ENCODE results near the gene TCF19.
"Not testable (repeated sequence)": the region's sequence is repeated elsewhere in the genome, so short reads cannot be mapped to it uniquely, and the experiment has no call there.

TCF19 gene

DNA sequence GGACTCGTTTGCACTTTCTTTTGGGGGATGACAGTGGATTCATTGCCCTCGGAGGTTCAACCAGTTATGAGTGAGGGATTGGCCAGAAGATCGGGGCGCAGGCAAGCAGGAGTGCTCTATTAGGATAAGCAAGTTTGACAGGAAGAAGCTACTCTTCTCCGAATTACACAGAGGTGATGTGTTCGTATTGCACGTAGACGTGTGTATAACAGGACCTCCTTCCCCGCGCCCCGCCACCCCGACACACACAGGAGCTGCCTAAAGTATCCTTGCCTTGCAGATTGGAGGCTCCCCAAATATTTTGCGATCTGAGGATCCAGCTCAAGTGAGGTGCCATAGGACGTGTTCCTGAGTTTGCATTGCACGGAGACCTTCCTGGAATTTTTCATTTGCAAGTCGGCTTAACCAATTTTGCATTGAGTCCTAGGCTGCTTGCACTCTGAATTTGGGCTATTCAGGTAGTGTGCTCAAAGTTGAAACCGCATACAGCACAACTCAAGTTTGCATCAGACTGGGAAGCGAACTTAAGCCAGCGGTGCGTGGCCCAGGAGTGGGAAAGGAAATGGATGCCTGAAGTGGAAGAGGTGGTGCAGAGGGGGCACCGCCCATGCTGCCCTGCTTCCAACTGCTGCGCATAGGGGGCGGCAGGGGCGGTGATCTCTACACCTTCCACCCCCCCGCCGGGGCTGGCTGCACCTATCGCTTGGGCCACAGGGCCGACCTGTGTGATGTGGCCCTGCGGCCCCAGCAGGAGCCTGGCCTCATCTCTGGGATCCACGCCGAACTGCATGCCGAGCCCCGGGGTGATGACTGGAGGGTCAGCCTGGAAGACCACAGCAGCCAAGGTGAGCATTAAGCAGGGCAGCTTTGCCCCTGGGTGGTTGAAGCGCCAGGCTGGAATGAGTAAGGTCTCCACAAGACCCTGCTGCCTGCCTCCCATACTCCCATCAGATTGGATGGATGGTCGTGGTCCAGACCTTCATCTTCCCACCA lies 770 bp downstream of the TCF19 start:
- peak; percentile 70 for FAIRE-seq

DNA sequence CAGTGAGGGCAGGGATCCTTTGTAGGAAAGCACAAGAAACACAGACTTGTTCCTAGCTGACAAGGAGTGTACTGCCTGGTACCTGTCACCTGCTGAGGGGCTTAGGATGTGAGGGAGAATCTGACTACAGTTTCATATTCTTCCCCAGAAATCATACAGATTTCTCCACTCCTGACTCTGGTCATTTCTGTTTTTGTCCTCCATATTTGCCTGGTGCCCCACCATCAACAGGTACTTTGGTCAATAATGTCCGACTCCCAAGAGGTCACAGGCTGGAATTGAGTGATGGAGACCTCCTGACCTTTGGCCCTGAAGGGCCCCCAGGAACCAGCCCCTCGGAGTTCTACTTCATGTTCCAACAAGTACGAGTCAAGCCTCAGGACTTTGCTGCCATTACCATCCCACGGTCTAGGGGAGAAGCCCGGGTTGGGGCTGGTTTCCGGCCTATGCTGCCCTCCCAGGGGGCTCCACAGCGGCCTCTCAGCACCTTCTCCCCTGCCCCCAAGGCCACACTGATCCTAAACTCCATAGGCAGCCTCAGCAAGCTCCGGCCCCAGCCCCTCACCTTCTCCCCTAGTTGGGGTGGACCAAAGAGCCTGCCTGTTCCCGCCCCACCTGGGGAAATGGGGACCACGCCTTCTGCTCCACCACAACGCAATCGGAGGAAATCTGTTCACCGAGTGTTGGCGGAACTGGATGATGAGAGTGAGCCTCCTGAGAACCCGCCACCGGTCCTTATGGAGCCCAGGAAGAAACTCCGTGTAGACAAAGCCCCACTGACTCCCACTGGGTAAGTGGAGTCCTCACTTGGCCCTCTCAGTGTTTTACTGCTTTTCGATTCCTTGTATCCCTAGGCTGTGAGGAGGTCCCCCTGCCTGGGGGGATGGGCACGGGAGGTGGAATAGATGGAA lies 3.1 kb downstream of the TCF19 start:
- DNase-seq (ENCODE audit: insufficient read length, low spot score) (no peak), FAIRE-seq (no peak)

More for the DNA sequence above, 770 bp downstream of the TCF19 start:
- no peak for DNase-seq (ENCODE audit: insufficient read length, low spot score)

DNA sequence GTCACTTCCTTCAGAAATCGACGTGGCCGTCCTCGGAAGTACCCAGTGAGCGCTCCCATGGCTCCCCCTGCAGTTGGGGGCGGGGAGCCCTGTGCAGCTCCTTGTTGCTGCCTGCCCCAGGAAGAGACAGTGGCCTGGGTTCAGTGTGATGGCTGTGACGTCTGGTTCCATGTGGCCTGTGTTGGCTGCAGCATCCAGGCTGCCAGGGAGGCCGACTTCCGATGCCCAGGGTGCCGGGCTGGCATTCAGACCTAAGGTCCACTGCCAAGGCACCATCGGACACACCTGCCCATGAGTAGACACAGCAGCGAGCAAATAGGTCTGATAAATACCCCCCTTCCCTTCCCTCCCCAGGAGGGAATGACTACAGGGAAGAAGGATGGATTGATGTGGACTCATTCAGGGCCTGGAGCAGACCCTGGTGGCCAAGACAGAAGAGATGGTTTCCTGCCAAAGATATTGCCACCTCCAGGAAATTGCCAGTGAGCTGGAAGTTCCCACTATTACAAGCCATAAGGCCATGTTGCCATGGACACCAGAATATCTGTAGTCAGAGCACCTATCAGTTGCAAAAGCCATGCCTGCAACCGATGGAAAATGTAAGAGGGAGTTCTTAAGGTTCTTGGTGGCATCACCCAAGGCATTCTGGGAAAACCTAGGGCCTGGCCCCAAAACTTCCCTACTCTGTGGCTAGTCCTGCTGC lies 4.2 kb downstream of the TCF19 start:
- FAIRE-seq (no peak), DNase-seq (ENCODE audit: insufficient read length, low spot score) (no peak)

DNA sequence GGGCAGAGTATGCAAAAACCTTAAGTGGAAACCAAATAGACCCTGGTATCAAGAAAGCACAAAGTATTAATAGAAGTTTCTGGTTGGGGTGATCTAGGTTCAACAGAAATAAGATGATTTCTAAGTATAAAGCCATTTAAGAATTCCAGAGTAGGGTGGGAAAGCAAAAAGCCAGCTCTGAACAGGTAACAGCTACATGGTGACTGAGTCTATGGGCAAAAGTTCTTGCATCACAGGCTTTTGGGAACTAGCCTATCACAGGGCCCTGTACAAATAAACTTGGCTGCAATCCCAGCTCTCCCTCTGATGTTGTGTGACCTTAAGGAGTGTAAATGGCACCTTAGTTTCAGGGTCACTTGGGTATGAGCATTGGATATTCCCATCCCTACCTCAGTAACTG lies 5.5 kb downstream of the TCF19 start:
- DNase-seq (ENCODE audit: insufficient read length, low spot score) (no peak), FAIRE-seq (no peak)

DNA sequence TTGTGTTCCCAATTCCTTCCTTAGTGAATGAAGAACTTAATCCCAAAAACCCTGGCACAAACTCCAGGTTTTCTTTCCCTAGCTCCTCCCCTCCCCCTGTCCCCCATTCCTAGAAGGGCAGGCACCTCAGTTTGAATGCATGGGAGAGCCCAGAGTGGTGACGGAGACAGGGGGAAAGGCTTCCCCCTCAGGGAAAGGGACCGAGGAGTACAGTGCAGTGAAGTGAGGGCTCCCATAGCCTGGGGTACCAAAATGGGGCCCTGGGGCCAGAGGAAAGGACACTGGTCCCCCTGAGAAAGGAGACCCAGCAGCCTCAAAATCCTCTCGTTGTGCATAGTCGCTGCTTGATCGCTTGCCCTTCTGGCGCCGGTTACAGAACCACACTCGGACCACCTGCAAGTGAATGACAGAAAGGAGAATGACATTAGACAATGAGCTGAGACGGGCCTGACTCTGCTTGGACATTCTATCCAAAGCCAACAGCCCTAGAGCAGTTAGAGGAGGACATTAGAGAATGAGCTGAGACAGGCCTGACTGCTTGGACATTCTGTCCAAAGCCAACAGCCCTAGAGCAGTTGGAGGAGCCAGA lies 6.2 kb downstream of the TCF19 start:
- not testable (repeated sequence) for FAIRE-seq; DNase-seq (ENCODE audit: insufficient read length, low spot score)

DNA sequence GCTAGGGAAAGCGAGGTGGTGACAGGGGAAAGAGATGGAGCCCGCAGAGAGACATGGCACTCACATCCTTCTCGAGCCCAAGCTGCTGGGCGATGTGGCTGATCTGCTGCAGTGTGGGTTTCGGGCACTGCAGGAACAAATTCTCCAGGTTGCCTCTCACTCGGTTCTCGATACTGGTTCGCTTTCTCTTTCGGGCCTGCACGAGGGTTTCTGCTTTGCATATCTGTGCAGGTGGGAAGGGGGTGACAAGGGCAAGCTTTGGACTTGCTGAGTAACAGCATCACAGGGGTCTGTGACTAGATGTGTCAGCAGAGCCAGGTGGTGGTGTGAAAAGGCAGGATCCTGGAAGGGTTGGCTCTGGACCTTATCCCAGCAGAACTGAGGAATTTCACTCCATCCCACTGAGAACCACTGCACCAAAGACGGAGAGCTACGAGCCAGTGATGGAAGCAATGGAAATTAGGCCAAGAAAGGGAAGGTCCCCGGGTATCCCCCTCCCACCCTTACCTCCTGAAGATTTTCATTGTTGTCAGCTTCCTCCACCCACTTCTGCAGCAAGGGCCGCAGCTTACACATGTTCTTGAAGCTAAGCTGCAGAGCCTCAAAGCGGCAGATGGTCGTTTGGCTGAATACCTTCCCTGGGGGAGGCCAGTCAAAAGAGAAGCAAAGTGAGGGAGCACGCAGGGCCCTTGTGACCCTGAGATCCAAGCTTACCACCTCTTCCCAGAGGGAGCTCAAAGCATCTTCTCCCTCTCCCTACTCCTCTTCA lies 6.9 kb downstream of the TCF19 start:
- DNase-seq (ENCODE audit: insufficient read length, low spot score) (peak; percentile 69), FAIRE-seq (peak; percentile 88)

DNA sequence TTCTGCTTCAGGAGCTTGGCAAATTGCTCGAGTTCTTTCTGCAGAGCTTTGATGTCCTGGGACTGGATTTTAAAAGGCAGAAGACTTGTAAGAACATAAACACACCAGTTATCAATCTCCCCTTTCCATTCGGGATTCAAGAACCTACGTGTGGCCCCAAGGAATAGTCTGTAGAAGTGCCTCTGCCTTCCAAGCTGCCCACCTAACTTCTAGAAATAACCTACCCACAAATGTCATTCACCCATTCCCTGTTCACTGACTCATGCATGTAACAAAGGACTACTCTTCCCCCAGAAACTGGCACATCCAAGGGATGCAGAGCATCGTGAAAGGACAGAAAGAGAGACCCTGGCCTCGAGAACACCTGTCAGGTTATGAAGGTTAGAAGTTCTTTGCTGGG lies 7.6 kb downstream of the TCF19 start:
- DNase-seq (ENCODE audit: insufficient read length, low spot score) (no peak), FAIRE-seq (no peak)

DNA sequence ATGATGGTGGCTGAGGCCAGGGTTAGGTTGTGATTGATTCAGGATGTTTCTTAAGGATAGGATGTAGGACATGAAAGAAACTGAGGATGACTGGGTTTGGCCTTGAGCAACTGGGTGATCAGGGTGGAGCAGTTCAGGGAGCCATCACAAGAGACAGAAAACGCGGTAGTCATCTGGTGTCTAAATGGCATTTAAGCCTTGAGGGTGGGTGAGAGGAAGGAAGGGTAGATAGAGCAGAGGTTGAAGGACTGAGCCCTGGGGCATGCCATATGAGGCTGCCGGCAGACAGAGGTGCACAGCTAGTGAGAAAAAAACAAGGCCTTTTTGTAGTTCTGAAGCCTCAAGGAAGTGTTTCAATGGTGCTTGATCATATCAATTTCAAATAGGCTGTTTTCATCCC lies 10.2 kb downstream of the TCF19 start:
- FAIRE-seq (no peak), DNase-seq (ENCODE audit: insufficient read length, low spot score) (no peak)

DNA sequence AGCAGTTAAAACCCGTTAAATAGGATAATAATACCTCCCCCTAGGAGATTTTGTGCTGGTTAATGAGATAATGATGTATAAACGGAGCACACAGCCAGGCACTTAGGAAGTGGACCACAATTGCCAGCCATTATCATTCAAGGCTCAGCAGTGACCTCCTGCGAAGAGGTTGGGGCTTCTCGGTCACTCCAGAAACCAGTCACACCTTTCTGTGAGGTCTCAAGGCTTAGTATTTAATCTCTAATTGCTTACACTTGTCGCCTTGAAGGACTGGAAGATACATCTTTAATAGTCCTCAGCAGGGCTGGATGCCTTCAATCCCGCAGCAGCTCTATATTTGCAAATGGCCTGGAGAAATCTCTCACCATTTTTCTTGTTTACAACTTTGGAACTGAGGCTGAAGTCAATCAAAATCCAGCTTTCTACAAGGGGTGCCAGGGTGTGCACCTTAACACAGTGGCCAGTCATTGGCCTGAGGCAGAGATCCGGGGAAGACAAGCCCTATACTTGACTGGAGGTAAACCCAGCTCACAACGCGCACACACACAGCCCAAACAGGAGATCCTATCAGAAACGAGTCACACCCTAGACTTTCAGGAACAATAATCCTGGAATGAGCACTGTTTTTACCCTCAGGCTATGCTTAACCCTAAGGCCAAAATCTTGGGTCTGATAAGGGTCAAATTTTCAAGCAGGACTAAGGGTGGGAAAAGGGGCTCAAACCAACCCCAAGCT lies 10.9 kb downstream of the TCF19 start:
- FAIRE-seq (no peak), DNase-seq (ENCODE audit: insufficient read length, low spot score) (no peak)

DNA sequence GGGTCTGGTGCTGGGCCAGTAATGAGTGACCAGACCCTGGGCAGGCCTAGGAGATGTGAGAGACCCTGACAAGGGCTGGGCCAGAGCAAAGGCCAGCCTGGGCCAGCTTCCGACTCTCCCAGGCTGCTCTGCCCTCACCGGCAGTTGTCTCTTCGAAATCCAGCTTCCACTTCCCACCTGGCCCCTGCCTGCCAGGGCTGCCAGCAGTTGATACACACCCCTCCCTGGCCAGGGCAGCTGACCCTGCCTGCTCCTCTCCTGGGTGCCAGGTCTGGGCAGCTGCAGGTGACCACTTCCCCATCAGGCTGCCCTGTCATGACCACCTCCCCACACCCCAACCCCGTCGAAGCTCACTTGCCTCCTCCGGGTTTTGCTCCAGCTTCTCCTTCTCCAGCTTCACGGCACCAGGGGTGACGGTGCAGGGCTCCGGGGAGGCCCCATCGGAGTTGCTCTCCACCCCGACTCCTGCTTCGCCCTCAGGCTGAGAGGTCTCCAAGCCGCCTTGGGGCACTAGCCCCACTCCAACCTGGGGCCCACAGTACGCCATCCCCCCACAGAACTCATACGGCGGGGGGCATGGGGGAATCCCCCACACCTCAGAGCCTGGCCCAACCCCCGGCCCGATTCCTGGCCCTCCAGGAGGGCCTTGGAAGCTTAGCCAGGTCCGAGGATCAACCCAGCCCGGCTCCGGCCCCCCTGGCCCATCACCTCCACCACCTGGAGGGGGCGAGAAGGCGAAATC lies 11.6 kb downstream of the TCF19 start:
- FAIRE-seq; DNase-seq (ENCODE audit: insufficient read length, low spot score): not testable (repeated sequence)

DNA sequence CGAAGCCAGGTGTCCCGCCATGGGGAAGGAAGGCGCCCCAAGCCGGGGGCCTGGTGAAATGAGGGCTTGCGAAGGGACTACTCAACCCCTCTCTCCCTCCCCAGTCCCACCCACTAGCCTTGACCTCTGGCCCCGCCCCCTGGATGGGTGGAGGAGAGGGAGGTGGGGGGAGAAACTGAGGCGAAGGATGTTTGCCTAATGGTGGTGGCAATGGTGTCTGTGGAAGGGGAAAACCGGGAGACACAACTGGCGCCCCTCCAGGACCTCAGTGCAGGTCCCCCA lies 12.2 kb downstream of the TCF19 start, which contains the start of gene POU5F1:
POU5F1 (minus strand) TSS at position 83 of the 282 bp plus-strand sequence; CDS start at position 21, 62 bp downstream.
- FAIRE-seq (no peak), DNase-seq (ENCODE audit: insufficient read length, low spot score) (no peak)

DNA sequence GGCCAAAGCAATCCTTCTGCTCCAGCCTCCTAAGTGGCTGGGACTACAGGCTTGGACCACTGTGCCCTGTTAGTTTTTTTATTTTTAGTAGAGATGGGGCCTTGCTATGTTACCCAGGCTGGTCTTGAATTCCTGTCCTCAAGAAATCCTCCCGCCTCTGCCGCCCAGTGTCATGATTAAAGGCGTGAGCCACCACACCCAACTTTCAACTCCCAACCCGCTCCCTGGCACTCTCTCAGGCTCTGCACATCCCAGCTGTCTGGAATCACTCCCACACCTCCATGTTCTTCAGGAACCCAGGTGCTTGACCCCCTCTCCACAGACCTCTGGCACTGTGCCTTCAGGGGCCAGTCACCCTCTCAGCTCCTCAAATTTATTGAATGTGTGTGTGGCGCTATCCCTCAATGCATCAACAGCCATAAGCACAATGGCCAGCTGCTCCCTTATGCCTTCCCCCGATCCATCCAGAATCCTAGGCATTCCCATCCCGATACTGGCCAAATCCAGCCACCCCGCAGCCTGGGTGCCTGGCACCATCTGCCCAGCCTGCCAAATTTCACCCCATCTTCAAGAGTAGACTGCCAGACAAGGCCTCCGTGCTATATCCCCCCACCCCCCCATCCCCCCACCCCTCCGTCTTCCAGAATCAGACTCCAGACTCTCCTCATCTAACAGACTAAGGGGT lies 12.7 kb downstream of the TCF19 start:
- FAIRE-seq (no peak), DNase-seq (ENCODE audit: insufficient read length, low spot score) (no peak)

DNA sequence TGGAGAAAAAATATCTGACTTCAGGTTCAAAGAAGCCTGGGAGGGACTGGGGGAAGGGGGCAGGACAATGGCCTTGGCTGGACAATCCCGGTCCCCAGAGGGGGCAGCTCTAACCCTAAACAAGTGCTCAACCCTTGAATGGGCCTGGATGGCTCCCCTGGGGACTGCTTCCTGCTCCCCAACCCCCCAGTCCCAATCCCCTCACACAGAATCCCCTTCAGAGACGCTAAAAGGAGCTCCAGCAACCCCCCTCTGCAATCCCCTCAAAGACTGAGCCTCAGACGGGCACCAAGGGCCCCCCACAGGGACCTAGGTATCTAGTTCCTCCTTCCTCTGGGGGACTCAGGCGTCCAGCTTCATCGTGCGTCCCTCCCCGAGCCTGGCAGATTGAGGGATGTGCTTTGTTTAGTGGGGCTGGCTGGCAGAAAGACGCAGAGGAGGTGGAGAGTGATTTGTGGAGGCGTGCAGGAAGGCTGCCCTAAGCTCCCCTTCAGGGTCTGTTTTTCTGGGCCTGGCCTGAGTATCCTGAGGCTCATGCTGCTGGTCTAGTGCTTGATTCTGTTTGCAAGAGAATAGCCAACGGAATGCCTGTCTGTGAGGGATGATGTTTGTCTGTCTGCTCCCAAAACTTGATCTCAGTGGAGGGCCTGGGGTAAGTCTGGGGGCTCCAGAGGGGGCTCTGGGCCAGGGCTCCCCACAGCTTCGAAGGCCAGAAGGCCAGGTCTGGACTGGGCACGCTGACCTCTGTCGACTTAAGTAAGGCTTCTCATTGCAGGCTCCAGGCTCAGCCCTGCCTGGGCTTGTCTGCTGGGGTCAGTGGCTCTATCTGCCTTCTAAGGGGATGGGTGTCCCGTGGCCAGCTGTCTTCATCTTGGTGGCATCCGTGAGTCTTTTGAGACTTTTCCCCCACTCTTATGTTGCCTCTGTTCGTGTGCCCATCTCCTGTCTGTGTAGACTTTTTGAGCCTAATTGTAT lies 13.8 kb downstream of the TCF19 start:
- DNase-seq (ENCODE audit: insufficient read length, low spot score) (no peak), FAIRE-seq (no peak)

DNA sequence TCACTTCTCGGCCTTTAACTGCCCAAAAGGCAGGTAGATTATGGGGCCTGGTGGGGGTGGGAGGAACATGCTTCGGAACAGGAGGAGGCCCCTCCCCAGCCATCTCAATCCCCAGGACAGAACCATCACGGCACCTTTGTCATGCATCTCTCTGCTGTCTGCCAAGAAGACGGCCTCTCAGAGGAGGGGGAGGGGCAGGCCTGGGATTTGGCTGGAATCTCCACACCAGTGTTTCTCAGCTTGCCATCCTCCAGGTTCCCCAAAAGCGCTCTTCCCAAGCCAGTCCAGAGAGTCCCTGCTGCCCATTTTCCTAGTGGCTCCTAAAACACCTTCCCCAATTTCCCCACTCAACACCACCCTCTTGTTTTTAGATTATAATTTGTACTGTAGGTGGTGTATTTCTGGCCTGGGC lies 14.6 kb downstream of the TCF19 start:
- no peak for FAIRE-seq

DNA sequence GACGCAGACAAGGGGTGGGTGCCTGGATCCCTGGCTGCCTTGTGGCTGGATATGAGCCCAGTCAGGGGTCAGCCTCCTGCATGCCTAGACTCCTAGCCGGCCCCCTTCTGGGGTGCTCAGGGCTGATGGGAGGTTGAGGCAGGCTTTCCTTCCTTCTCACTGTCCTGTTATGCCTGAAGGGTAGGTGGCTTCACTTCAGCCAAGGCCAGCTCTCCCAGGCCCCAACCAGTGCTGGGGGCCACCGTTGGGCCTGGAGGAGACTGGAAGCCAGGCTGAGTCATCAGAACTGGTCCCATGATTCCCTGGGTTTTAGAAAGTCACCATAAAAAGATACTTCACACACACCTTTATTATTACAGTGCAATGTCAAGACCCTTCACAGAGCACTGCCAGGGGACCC lies 15.0 kb downstream of the TCF19 start:
- FAIRE-seq: no peak
- DNase-seq (ENCODE audit: insufficient read length, low spot score): no peak

More for the DNA sequence above, 14.6 kb downstream of the TCF19 start:
- DNase-seq (ENCODE audit: insufficient read length, low spot score): no peak

DNA sequence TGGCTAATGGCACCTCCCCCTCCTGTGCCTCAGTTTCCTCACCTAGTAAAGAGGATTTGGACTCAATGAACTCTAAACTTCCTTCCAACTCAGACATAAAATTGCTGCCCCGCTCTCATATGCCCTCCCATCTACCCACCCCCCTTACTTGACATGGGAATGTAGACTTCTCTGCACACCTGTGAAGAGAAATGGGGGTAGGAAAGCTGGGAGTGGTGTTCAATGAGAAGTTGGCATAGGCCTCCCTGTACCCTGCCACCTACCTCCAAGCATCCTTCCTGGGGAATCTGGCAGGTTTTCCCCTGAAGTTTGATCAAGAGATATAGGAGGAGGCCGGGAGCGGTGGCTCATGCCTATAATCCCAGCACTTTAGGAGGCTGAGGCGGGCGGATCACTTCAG lies 16.0 kb downstream of the TCF19 start:
- no peak for DNase-seq (ENCODE audit: insufficient read length, low spot score)

DNA sequence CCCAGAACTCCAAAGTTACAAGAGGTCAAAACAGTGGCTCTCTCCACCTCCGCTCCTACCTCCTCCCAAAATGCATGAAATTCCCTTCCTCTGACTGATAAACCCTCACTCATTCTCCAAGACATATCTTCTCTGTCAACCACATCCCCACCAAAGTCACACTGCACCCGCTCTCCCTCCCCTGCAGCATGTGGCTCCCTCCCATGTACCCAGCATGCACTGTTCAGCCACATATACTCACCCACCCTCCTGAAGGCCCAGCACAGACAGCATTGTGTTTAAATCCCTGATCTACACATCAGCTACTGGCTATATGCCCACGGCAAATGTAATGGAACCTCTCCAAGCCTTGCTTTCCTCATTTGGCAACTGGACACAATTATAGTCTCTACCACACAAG lies 17.6 kb downstream of the TCF19 start:
- DNase-seq (ENCODE audit: insufficient read length, low spot score) (no peak), FAIRE-seq (no peak)

More for the DNA sequence above, 16.0 kb downstream of the TCF19 start:
- FAIRE-seq: no peak

Measured in GM19239 (cell line).